ENCODE data around the gene AGAP1. TPM values are rescaled to one million over a fixed set of nuclear protein-coding genes. Genes with fewer than 3 reads are reported as not detected.

Gene AGAP1
- total RNA-seq, 1 donor from 2014 or later, result 36.2 TPM

- Histone ChIP-seq H3K27ac (no peak overlapping the region), H3K9me3 (no peaks in the 10 kb centered on the region), H3K4me3 (no peak overlapping the region), H3K36me3 (no peaks in the 10 kb centered on the region), H3K4me1 (peaks cover 9% of the 10 kb centered on the region), H3K27me3 (ENCODE audit: low read depth) (no peaks in the 10 kb centered on the region)
- DNase-seq (no peak), ATAC-seq (no peak)
- intact Hi-C loops (cut with DNase I), result no loop called here
- no peak for TF ChIP-seq CTCF (IDR thresholded peaks at IDR 0.05)
Observed at GRCh38 chr2:235533198-235533597, 39.4 kb downstream of the AGAP1 start.

GRCh38 chr2:235533616-235534385 lies 40.0 kb downstream of the AGAP1 start:
- no peak for ATAC-seq

GRCh38 chr2:235534678-235535422 lies 41.0 kb downstream of the AGAP1 start:
- ATAC-seq (no peak), DNase-seq (no peak)
- intact Hi-C loops (cut with DNase I), result no loop called here
- Histone ChIP-seq H3K27me3 (ENCODE audit: low read depth) (no peaks in the 10 kb centered on the region), H3K4me3 (no peak overlapping the region), H3K27ac (no peak overlapping the region), H3K9me3 (no peaks in the 10 kb centered on the region), H3K36me3 (no peaks in the 10 kb centered on the region), H3K4me1 (peaks cover 9% of the 10 kb centered on the region)
- no peak for TF ChIP-seq CTCF (IDR thresholded peaks at IDR 0.05)

More at GRCh38 chr2:235533616-235534385, 40.0 kb downstream of the AGAP1 start:
- Histone ChIP-seq H3K4me1 (peaks cover 9% of the 10 kb centered on the region), H3K27ac (no peak overlapping the region), H3K36me3 (no peaks in the 10 kb centered on the region), H3K4me3 (no peak overlapping the region), H3K9me3 (no peaks in the 10 kb centered on the region), H3K27me3 (ENCODE audit: low read depth) (no peaks in the 10 kb centered on the region)
- no peak for DNase-seq
- TF ChIP-seq CTCF (IDR thresholded peaks at IDR 0.05), result no peak
- intact Hi-C loops (cut with DNase I), result no loop called here

GRCh38 chr2:235535423-235536130 lies 41.7 kb downstream of the AGAP1 start:
- Histone ChIP-seq H3K36me3 (no peaks in the 10 kb centered on the region), H3K27me3 (ENCODE audit: low read depth) (no peaks in the 10 kb centered on the region), H3K9me3 (no peaks in the 10 kb centered on the region), H3K4me3 (no peak overlapping the region), H3K4me1 (peaks cover 9% of the 10 kb centered on the region), H3K27ac (no peak overlapping the region)
- TF ChIP-seq CTCF (IDR thresholded peaks at IDR 0.05), result no peak
- intact Hi-C loops (cut with DNase I), result no loop called here
- DNase-seq, result no peak
- ATAC-seq, result no peak

GRCh38 chr2:235536711-235537110 lies 42.9 kb downstream of the AGAP1 start:
- no peak for TF ChIP-seq CTCF (IDR thresholded peaks at IDR 0.05)
- Histone ChIP-seq H3K4me3 (no peak overlapping the region), H3K27me3 (ENCODE audit: low read depth) (no peaks in the 10 kb centered on the region), H3K36me3 (no peaks in the 10 kb centered on the region), H3K4me1 (peaks cover 9% of the 10 kb centered on the region), H3K27ac (no peak overlapping the region), H3K9me3 (no peaks in the 10 kb centered on the region)
- DNase-seq (peak; percentile 7), ATAC-seq (no peak)
- intact Hi-C loops (cut with DNase I), result no loop called here

Data from lower lobe of right lung (tissue), 2 donors.